Measurements from ENCODE around the gene OVCA2.

DNA sequence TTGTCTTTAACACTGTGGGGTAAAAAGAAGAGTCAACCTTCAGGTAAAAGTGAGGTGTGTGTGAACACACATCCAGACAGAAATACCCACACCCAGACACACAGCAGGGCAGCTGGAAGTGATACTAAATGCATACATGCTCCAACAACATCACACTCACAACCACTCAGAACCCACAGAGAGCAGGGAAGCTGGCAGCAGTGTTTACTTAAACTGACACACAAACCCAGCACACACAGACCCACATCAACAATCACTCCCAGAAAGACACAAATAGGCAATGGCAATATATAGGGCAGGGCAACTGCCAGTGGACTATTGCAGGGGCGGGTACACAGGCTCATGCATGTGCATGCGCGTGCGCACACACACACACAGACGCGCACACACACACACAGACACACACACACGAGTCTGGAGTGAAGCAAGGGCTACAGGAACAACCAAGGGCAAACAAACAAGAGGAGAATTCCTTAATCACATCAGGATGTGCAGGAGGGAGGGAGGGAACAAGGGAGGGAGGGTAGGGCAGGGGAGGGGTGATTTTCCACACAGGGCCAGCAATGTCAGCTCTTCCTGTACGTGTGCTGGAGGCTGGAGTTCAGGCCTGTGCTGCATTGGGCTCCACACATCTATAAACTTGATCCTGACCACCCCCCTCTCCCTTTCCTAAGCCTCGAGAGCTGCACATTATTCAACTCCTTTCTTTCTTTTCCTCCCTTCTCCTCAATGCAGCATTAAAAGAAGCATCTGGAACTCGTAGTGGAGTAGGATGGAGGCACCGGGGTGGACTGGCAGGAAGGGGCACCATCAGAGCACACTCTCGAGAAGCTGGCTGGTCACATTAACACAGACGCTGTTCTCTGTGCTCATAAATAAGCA lies 43.2 kb downstream of the OVCA2 start:
- TF ChIP-seq, protein P1, sequence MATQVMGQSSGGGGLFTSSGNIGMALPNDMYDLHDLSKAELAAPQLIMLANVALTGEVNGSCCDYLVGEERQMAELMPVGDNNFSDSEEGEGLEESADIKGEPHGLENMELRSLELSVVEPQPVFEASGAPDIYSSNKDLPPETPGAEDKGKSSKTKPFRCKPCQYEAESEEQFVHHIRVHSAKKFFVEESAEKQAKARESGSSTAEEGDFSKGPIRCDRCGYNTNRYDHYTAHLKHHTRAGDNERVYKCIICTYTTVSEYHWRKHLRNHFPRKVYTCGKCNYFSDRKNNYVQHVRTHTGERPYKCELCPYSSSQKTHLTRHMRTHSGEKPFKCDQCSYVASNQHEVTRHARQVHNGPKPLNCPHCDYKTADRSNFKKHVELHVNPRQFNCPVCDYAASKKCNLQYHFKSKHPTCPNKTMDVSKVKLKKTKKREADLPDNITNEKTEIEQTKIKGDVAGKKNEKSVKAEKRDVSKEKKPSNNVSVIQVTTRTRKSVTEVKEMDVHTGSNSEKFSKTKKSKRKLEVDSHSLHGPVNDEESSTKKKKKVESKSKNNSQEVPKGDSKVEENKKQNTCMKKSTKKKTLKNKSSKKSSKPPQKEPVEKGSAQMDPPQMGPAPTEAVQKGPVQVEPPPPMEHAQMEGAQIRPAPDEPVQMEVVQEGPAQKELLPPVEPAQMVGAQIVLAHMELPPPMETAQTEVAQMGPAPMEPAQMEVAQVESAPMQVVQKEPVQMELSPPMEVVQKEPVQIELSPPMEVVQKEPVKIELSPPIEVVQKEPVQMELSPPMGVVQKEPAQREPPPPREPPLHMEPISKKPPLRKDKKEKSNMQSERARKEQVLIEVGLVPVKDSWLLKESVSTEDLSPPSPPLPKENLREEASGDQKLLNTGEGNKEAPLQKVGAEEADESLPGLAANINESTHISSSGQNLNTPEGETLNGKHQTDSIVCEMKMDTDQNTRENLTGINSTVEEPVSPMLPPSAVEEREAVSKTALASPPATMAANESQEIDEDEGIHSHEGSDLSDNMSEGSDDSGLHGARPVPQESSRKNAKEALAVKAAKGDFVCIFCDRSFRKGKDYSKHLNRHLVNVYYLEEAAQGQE (IDR thresholded peaks at IDR 0.05; ENCODE audit: low read depth, low read length), result no peak
- no peak for TF ChIP-seq YY1 (IDR thresholded peaks at IDR 0.05; ENCODE audit: low read depth)
- TF ChIP-seq CTCF (IDR thresholded peaks at IDR 0.05), result no peak
- TF ChIP-seq RFX5 (IDR thresholded peaks at IDR 0.05; ENCODE audit: low read length), result no peak
- no peak for TF ChIP-seq RXRA (IDR thresholded peaks at IDR 0.05; ENCODE audit: borderline replicate concordance, low read depth)
- TF ChIP-seq EP300 (IDR thresholded peaks at IDR 0.05; ENCODE audit: borderline replicate concordance in 1 of 2, low read depth in 1 of 2, low read length in 1 of 2), result peak in 1 of 2 experiments; percentile 63; a peak in 2 of 4 replicates
- TF ChIP-seq SMC3 (IDR thresholded peaks at IDR 0.05; ENCODE audit: low read depth, low read length), result no peak
- TF ChIP-seq TCF12 (IDR thresholded peaks at IDR 0.05), result peak; percentile 60; the same call in 1 of the 2 replicates
- peak; percentile 17; the same call in 1 of the 2 replicates for TF ChIP-seq POLR2AphosphoS5 (IDR thresholded peaks at IDR 0.05; ENCODE audit: low read depth, low read length)
- peak; percentile 45; the same call in 1 of the 2 replicates for TF ChIP-seq RCOR1 (IDR thresholded peaks at IDR 0.05; ENCODE audit: low read length)
- TF ChIP-seq TAF1 (IDR thresholded peaks at IDR 0.05; ENCODE audit: borderline replicate concordance, low read depth, low read length), result no peak
- TF ChIP-seq FOXJ3 (CRISPR knock-in tag; IDR thresholded peaks at IDR 0.05), result 0 out of 2 replicates have a peak, but pooled peaks have one; percentile 7
- TF ChIP-seq CHD2 (IDR thresholded peaks at IDR 0.05; ENCODE audit: low read length, partially characterized antibody), result no peak

Measured in SK-N-SH (cell line).